Measurements from ENCODE around the gene GSDME.
"Not testable (repeated sequence)": the region's sequence is repeated elsewhere in the genome, so short reads cannot be mapped to it uniquely, and the experiment has no call there.

Gene GSDME

GRCh38 chr7:24757353-24758275 lies at the start of gene GSDME:
Gene GSDME (minus strand): TSS chr7:24757464. CDS start chr7:24749774, 7,690 bp downstream.
- no peak for DNase-seq (ENCODE audit: low read depth in 2 of 2)

GRCh38 chr7:24802300-24802699 lies 45.0 kb upstream of the GSDME start:
- no peak for DNase-seq (ENCODE audit: low read depth in 2 of 2)

GRCh38 chr7:24801883-24802282 lies 44.6 kb upstream of the GSDME start:
- no peak for DNase-seq (ENCODE audit: low read depth in 2 of 2)

GRCh38 chr7:24800667-24801066 lies 43.4 kb upstream of the GSDME start:
- no peak for DNase-seq (ENCODE audit: low read depth in 2 of 2)

GRCh38 chr7:24800073-24800472 lies 42.8 kb upstream of the GSDME start:
- no peak for DNase-seq (ENCODE audit: low read depth in 2 of 2)

- DNase-seq (ENCODE audit: low read depth in 2 of 2) = no peak
Observed at GRCh38 chr7:24799506-24799905, 42.2 kb upstream of the GSDME start.

GRCh38 chr7:24798261-24798660 lies 41.0 kb upstream of the GSDME start:
- no peak for DNase-seq (ENCODE audit: low read depth in 2 of 2)

- no peak for DNase-seq (ENCODE audit: low read depth in 2 of 2)
Observed at GRCh38 chr7:24797270-24797669, 40.0 kb upstream of the GSDME start.

GRCh38 chr7:24795407-24795767 lies 38.1 kb upstream of the GSDME start:
- DNase-seq (ENCODE audit: low read depth in 2 of 2) = no peak

- DNase-seq (ENCODE audit: low read depth in 2 of 2) = not testable (repeated sequence)
Observed at GRCh38 chr7:24794751-24795406, 37.6 kb upstream of the GSDME start.

GRCh38 chr7:24793982-24794648 lies 36.9 kb upstream of the GSDME start:
- DNase-seq (ENCODE audit: low read depth in 2 of 2) = no peak

- DNase-seq (ENCODE audit: low read depth in 2 of 2) = no peak
Observed at GRCh38 chr7:24788961-24789576, 31.8 kb upstream of the GSDME start.

GRCh38 chr7:24788075-24788474 lies 30.8 kb upstream of the GSDME start:
- no peak for DNase-seq (ENCODE audit: low read depth in 2 of 2)

GRCh38 chr7:24786941-24787340 lies 29.7 kb upstream of the GSDME start:
- peak; percentile 60 to 62 for DNase-seq (ENCODE audit: low read depth in 2 of 2)

- no peak for DNase-seq (ENCODE audit: low read depth in 2 of 2)
Observed at GRCh38 chr7:24786306-24786705, 29.0 kb upstream of the GSDME start.

- no peak for DNase-seq (ENCODE audit: low read depth in 2 of 2)
Observed at GRCh38 chr7:24784277-24784676, 27.0 kb upstream of the GSDME start.

- DNase-seq (ENCODE audit: low read depth in 2 of 2) = no peak
Observed at GRCh38 chr7:24783698-24784097, 26.4 kb upstream of the GSDME start.

- DNase-seq (ENCODE audit: low read depth in 2 of 2) = no peak
Observed at GRCh38 chr7:24781106-24781505, 23.8 kb upstream of the GSDME start.

- DNase-seq (ENCODE audit: low read depth in 2 of 2) = no peak
Observed at GRCh38 chr7:24779283-24779655, 22.0 kb upstream of the GSDME start.

GRCh38 chr7:24778543-24779282 lies 21.4 kb upstream of the GSDME start:
- DNase-seq (ENCODE audit: low read depth in 2 of 2) = peak; percentile 53 to 59

GRCh38 chr7:24777806-24778205 lies 20.5 kb upstream of the GSDME start:
- DNase-seq (ENCODE audit: low read depth in 2 of 2) = peak in 1 of 2 experiments; percentile 15
